Measurements from ENCODE around the gene SIGLEC10.

SIGLEC10 gene

DNA sequence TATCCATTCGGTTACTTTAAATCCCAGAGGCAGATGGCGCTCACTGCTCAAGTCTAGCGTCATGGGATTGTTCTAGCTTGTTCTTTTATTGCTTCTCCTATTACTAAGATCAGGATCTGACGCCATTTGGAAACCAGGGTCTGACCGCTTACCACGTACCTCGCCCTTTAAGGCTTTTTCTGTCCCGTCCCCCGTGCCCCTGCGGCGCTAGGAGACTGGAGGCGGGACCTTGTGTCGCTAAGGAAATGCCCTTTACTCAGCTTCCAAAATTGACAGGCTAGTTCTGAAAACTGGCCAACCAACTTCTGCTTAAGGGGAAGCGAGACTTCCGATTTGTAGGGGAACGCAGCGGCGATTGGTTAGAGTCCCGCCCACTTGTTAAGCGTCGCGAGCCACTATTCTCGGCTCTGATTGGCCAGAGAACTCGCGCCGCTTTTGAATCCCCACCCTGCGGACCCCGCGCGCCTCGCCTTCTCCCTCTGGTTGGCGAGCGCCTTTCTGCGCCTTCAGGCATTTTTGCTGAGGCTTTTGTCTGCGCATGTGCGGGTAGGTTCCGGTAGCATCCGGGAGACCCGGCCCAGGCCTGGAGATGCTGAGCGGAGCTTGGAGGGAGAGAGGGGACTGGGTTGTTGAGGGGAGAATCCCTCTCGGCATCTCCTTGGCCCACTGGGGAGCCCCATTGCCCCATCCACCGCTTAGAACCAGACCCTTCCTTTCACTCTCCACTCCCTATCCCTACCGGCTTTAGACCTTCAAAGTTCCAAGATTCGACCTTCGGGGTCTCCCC, 23.2 kb downstream of the SIGLEC10 start:
- peak; percentile 99 for DNase-seq

- DNase-seq = no peak
Observed at GRCh38 chr19:51392701-51393100, 24.7 kb downstream of the SIGLEC10 start.

DNA sequence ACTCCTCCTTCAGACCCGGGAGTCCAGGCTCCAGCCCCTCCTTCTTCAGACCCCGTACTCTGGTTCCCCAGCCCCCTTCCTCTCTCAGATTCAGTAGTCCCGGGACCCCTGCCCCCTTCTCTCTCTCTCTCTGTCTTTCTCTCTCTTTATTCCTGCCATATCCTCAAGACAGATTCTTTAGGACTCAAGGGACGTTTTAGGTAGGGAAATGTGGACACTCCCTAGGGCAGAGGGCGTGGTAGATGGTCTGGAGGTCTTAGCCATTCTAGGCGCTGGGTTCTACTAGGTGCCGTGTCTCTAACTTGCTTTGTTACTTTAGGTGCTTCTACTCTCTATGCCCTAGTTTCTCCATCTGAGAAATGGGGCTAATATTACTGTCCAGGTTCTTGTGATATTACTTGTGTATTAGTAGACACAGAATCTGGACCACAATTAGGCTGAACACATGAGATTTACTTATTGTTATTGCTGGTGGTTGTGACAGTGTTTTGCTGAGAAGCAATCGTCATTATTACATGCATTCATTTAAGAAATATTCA, 26.3 kb downstream of the SIGLEC10 start:
- no peak for DNase-seq

DNA sequence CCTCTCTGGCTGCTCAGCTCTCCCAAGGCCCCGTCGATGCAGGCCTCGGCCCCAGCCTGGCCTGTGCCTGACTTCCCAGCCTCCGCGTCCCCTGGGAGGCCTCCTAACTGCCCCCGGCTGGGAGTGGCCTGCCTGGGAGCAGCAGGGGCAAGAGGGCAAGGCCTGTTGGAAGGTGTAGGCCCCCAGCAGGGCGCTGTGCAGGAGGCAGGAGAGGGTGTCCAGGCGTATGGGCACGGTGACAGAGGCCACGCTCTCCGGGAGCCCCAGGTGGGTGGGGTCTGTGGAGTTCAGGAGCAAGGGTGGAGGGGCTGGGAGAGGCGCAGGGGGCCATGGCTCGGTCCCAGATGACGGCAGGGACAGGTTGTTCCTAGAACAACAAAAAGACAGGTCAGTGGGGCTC, 28.3 kb downstream of the SIGLEC10 start:
- DNase-seq = no peak

GRCh38 chr19:51387924-51388389, 29.5 kb downstream of the SIGLEC10 start, which contains the start of gene LIM2:
LIM2 (minus strand) TSS chr19:51387974; CDS start chr19:51387443, 531 bp downstream.
- no peak for DNase-seq

- no peak for DNase-seq
Observed at GRCh38 chr19:51386882-51387520, 30.4 kb downstream of the SIGLEC10 start.

GRCh38 chr19:51382004-51382403, 35.4 kb downstream of the SIGLEC10 start:
- DNase-seq = no peak

DNA sequence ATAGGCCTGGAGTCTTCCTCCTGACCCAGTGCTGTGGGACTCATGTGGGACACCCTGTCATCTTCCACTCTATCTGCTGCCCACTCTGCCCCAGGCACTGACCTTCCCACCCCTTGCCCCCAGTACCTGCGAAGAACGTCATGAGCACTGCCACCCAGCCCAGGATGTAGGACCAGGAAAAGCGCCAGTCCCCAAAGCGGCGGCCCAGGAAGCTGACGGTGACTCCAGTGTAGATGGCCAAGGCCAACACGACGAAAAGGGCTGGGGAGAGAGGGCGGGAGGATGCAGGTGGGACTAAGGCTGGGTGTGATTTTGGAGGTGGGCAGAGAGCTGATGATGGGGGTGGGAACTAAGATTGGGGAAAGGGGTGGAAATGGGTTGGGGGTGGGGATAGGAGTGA, 37.1 kb downstream of the SIGLEC10 start:
- no peak for DNase-seq

- DNase-seq = no peak
Observed at GRCh38 chr19:51377422-51377821, 40.0 kb downstream of the SIGLEC10 start.

DNA sequence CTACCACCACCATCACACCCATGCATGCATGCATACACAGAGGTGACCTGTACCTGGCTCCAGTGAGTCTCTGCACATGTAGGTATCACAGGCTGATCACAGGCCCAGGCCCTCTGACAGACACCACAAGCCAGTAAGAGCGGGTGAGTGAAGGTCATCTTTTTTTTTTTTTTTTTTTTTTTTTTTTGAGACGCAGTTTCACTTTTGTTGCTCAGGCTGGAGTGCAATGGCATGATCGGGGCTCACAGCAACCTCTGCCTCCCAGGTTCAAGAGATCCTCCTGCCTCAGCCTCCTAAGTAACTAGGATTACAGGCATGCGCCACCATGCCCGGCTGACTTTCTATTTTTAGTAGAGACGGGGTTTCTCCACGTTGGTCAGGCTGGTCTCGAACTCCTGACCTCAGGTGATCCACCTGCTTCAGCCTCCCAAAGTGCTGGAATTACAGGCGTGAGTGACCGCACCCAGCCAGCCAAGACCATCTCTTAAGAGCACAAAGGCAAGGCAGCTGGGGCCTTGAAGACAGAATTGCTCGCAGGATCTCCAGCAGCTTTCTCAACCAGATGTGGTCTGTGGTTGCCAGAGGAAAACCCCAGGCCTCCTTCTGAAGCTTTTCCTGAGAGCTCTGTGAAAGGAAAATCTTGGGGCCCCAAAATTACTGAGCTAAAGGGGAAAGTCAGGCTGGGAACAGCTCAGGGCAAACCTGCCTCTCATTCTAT, 41.8 kb downstream of the SIGLEC10 start:
- peak; percentile 78 for DNase-seq

GRCh38 chr19:51372649-51373504, 44.6 kb downstream of the SIGLEC10 start, which contains the start of gene NKG7:
NKG7 (minus strand) TSS chr19:51372654; CDS start chr19:51372535, 119 bp downstream.
- peak; percentile 96 for DNase-seq

GRCh38 chr19:51372021-51372648, 45.3 kb downstream of the SIGLEC10 start:
- no peak for DNase-seq

- DNase-seq = no peak
Observed at GRCh38 chr19:51371186-51371690, 46.2 kb downstream of the SIGLEC10 start.

DNA sequence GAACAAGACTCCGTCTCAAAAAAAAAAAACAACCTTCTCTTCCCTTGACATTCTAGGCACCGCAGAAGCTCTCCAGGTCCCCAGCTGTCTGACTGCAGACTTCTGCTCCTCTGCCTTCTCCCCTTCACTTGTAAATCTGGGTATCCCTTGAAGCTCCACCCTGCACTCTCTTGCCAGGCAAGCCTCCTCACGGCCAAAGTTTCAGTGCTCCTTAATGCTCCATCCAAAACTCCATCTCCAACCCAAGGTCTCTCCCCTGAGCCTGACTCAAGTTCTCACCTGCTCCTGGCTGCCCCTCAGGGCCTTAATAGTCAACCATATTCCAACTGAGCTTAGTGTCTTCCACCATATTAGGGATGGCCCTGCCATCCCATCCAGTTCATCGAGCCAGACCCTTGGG, 47.2 kb downstream of the SIGLEC10 start:
- DNase-seq = no peak

DNA sequence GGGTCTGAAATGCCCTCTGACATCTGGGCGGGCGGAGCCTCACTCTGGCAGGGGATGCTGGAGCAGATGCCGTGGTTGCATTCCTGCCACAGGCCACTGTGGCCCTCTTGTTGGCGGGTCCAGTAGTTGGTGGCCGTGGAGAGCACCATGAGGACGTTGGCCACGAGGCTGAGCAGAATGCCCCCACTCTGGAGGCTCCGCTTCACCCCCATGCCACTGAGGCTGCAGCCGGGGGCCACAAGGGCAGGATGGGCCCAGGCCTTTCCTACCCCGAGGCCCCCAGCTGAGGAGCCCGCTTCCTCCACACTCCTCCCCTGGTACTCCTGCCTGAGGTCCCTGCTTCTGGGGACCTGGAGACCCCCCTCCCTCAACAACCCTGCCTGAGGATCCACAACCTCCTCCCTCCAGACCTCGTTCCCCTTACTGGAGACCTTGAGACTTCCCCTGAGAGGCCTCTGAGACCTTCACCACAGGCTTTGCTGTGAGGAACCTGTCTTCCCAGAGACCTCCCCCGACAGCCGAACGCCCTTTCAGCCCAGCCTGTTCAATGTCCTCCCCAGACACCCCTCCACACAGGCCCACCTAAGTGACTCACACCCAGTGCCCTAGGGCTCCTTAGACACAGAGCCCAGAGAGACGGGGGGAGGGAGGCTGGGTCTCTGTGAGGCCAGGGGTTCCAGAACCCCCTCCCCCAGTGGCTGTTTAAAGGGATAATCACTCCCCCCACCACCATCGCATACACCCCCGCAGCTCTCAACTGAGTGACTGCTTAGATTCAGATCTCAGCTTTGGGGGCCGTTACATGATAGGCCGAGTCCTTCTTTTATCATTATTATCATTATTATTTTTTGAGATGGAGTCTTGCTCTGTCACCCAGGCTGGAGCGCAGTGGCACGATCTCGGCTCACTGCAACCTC, 48.8 kb downstream of the SIGLEC10 start, which contains the start of gene CLDND2:
TSS of gene CLDND2 (minus strand) at position 638 of the 917 bp plus-strand sequence. CDS start at position 212, 426 bp downstream.
- DNase-seq = no peak

DNA sequence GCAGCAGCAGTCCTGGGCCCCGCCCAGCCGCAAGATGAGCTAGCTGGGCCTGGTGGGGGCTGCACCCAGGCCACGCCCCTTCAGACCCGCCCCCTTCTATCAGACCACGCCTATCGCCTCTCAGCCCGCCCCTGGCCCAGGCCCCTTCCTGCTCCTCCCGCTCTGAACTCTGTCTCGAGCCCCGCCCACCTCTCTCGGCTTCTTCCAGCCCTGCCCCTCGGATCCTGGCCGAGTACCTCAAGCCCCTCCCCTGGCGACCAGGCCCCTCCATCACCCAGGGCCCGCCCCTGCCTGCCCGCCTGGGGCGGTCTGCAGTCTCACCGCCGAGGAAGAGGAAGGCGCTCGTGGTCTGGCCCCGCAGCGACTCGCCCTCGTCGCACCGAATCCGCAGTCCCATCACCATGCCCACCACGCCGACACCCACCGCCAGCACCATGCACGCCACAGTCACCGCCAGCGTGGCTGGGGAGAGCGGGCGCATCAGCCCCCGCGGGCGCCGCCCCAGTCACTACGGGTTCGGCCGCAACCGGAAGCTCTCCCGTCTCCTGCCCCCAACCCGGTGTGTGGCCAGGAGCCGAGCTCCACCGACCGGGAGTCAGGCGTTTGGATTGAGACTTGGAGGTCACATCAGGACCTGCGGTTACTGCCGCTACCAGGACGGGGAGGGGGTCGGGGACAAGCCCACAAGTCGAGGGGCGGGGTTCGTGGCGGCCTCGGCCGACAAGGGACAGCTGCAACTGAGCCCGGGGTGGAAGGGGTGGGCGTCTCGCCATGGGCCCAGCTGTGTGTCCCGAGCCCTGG, 49.7 kb downstream of the SIGLEC10 start:
- peak; percentile 100 for DNase-seq

DNA sequence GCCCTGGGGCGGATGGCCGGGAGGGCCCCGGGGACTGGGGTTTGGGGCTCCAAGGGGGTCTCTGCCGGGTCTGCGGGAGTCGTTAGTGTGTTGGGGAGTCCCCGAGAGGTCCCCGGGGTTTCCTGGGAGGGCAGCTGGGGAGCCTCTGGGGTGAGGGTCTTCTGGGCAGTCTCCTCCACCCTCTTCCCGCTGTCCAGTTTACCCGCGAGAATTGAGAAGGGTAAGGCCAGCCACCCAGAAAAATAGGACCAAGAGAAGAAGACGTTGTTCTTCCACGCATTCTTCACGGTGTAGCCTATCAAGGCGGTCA, 50.2 kb downstream of the SIGLEC10 start:
- DNase-seq = no peak

- peak; percentile 99 for DNase-seq
Observed at GRCh38 chr19:51366389-51367254, 50.8 kb downstream of the SIGLEC10 start.

Measured in activated CD4-positive, alpha-beta T cell treated with anti-CD3 and anti-CD28 coated beads, Interleukin-10, Interleukin-2, amounts not matched to agents 100 ng/mL and 50 ng/mL, durations not matched to agents 16 hours and 8 hours (primary cell).